22Rv1 (cell line): ENCODE measurements around the gene FOLR3.

Experiments
- H3K27ac ChIP-seq: fragments of 450-650 bp; 2 replicates; pipeline ENCODE4 v1.5.1; 2017
- CTCF ChIP-seq: fragments of 450-650 bp; IDR thresholded peaks from 2 replicates; pipeline ENCODE4 v1.5.1; 2017; ENCODE audit warnings: mild to moderate bottlenecking
- ZFX ChIP-seq: fragments of 450-650 bp; IDR thresholded peaks from 2 replicates; pipeline ENCODE4 v1.6.1; 2017; ENCODE audit warnings: antibody characterized with exemption, borderline replicate concordance

Gene FOLR3

GRCh38 chr11:72114570-72114969 lies 21.0 kb upstream of the FOLR3 start:
- no peak for TF ChIP-seq ZFX
- no peak for TF ChIP-seq CTCF
- H3K27ac ChIP-seq = no peak overlapping the region

GRCh38 chr11:72116019-72116755 lies 19.3 kb upstream of the FOLR3 start:
- H3K27ac ChIP-seq = no peak overlapping the region
- no peak for TF ChIP-seq CTCF
- TF ChIP-seq ZFX = no peak

- H3K27ac ChIP-seq = no peak overlapping the region
- TF ChIP-seq CTCF = no peak
- no peak for TF ChIP-seq ZFX
Measured at GRCh38 chr11:72119198-72119597, 16.3 kb upstream of the FOLR3 start.

- no peak overlapping the region for H3K27ac ChIP-seq
- TF ChIP-seq ZFX = no peak
- no peak for TF ChIP-seq CTCF
Measured at GRCh38 chr11:72120930-72121329, 14.6 kb upstream of the FOLR3 start.

- no peak overlapping the region for H3K27ac ChIP-seq
- TF ChIP-seq ZFX (no peak), CTCF (no peak)
Measured at GRCh38 chr11:72122607-72123006, 12.9 kb upstream of the FOLR3 start.

- TF ChIP-seq ZFX = no peak
- no peak for TF ChIP-seq CTCF
- H3K27ac ChIP-seq = no peak overlapping the region
Measured at GRCh38 chr11:72123117-72123653, 12.3 kb upstream of the FOLR3 start.

GRCh38 chr11:72124046-72124445 lies 11.5 kb upstream of the FOLR3 start:
- TF ChIP-seq CTCF (no peak), ZFX (no peak)
- no peak overlapping the region for H3K27ac ChIP-seq
